SK-N-SH treated with all-trans-retinoic acid at 6 μM for 48 hours (cell line): ENCODE measurements around the gene GRK3.

ENCODE experiments used
- ESRRG ChIP-seq: fragments of 250-450 bp; sonication (Bioruptor Pico); IDR thresholded peaks from 2 replicates; pipeline ENCODE4 v1.6.1; 2021; ENCODE audit warnings: mild to moderate bottlenecking
- ZFP30 ChIP-seq: fragments of 450-650 bp; formaldehyde crosslinking; IDR thresholded peaks from 2 replicates; pipeline ENCODE4 v1.5.0; 2022; ENCODE audit warnings: mild to moderate bottlenecking, moderate library complexity

GRCh38 chr22:25557218-25557617 is 7.3 kb upstream of the GRK3 start:
- TF ChIP-seq ZFP30 (CRISPR knock-in tag) (no peak), ESRRG (CRISPR knock-in tag) (no peak)
